Naive B cell (primary cell): ENCODE measurements around the gene STX8. TPM values are rescaled to one million over a fixed set of nuclear protein-coding genes. Genes with fewer than 3 reads are reported as not detected.

ENCODE experiments used
- ATAC-seq, 2 donors: fragments of 150-1000 bp; cut with Tn5 transposase; 2 replicates each; pipeline ENCODE4 v1.10.0; 2021; ENCODE audit warnings: low read depth in 2 of 2, mild to moderate bottlenecking in 2 of 2, moderate library complexity in 2 of 2
- DNase-seq: peaks from one replicate; pipeline ENCODE4 v3.0.0; 2022
- H3K27ac Mint-ChIP-seq, 6 donors: one replicate each; pipeline ENCODE4 v1.8.0; 2020 to 2022; ENCODE audit warnings: mild to moderate bottlenecking in 6 of 6, mixed read lengths in 6 of 6, moderate library complexity in 5 of 6, inconsistent platforms in 2 of 6
- H3K27me3 Mint-ChIP-seq, 3 donors: one replicate each; pipeline ENCODE4 v1.8.0; 2021 to 2022; ENCODE audit warnings: mixed read lengths in 3 of 3, mild to moderate bottlenecking in 1 of 3
- H3K36me3 Mint-ChIP-seq, 2 donors: one replicate each; pipeline ENCODE4 v1.8.0; 2020 to 2022; ENCODE audit warnings: mixed read lengths in 2 of 2, inconsistent platforms in 1 of 2, mild to moderate bottlenecking in 1 of 2
- H3K4me1 Mint-ChIP-seq, 3 donors: one replicate each; pipeline ENCODE4 v1.8.0; 2020 to 2022; ENCODE audit warnings: mixed read lengths in 3 of 3, inconsistent platforms in 1 of 3, mild to moderate bottlenecking in 1 of 3, moderate library complexity in 1 of 3
- H3K4me3 Mint-ChIP-seq, 8 donors: one replicate each; pipeline ENCODE4 v1.8.0; 2020 to 2022; ENCODE audit warnings: mild to moderate bottlenecking in 8 of 8, mixed read lengths in 8 of 8, moderate library complexity in 8 of 8, inconsistent platforms in 2 of 8
- H3K9me3 Mint-ChIP-seq, 7 donors: one replicate each; pipeline ENCODE4 v1.8.0; 2020 to 2022; ENCODE audit warnings: mixed read lengths in 7 of 7, mild to moderate bottlenecking in 5 of 7, inconsistent platforms in 2 of 7, moderate library complexity in 1 of 7
- polyA plus RNA-seq, 6 donors: library from polyadenylated mRNA; unstranded; fragments of 300-500 nt; fragmentation: Illumina TruSeq; gene quantifications; one replicate each; pipeline ENCODE4 v1.2.3, GENCODE V29; 2021; ENCODE audit warnings: low read depth in 6 of 6

STX8 gene
- polyA plus RNA-seq, 6 donors from 2014 or later, result 90.4 to 141 (median 107) TPM

- no peak for ATAC-seq
These were observed 341.9 kb downstream of the STX8 start for GRCh38 chr17:9233761-9234160.

GRCh38 chr17:9233271-9233599, 342.4 kb downstream of the STX8 start:
- no peak for DNase-seq
- H3K27me3 Mint-ChIP-seq, result peaks cover 11 to 26% (median 22%) of the 10 kb centered on the region in 3 donors
- no peak for ATAC-seq
- no peaks in the 10 kb centered on the region for H3K4me1 Mint-ChIP-seq
- no peaks in the 10 kb centered on the region for H3K9me3 Mint-ChIP-seq
- H3K27ac Mint-ChIP-seq, result no peak overlapping the region
- peak overlapping the region in 1 of 8 donors; percentile 44 for H3K4me3 Mint-ChIP-seq
- H3K36me3 Mint-ChIP-seq, result no peaks in the 10 kb centered on the region

More at GRCh38 chr17:9233761-9234160, 341.9 kb downstream of the STX8 start:
- Mint-ChIP-seq H3K4me3 (no peak overlapping the region), H3K9me3 (no peaks in the 10 kb centered on the region), H3K27me3 (peaks cover 11 to 26% (median 22%) of the 10 kb centered on the region in 3 donors), H3K4me1 (peaks cover 2 to 3% (median 2%) of the 10 kb centered on the region in 3 donors), H3K36me3 (no peaks in the 10 kb centered on the region), H3K27ac (peak overlapping the region in 2 of 6 donors; percentile 45 to 59)
- DNase-seq, result no peak

- Mint-ChIP-seq H3K4me1 (no peaks in the 10 kb centered on the region), H3K9me3 (no peaks in the 10 kb centered on the region), H3K27me3 (peaks cover 11 to 26% (median 22%) of the 10 kb centered on the region in 3 donors), H3K36me3 (no peaks in the 10 kb centered on the region), H3K27ac (no peak overlapping the region), H3K4me3 (peak overlapping the region in 2 of 8 donors; percentile 44)
- no peak for ATAC-seq
- DNase-seq, result no peak
These were observed 342.9 kb downstream of the STX8 start for GRCh38 chr17:9232591-9233270.

- DNase-seq, result no peak
- Mint-ChIP-seq H3K4me1 (no peaks in the 10 kb centered on the region), H3K9me3 (no peaks in the 10 kb centered on the region), H3K27me3 (peaks cover 11 to 26% (median 22%) of the 10 kb centered on the region in 3 donors), H3K27ac (no peak overlapping the region), H3K36me3 (no peaks in the 10 kb centered on the region), H3K4me3 (no peak overlapping the region)
- no peak for ATAC-seq
These were observed 343.5 kb downstream of the STX8 start for GRCh38 chr17:9232155-9232475.

GRCh38 chr17:9231449-9232154, 344.0 kb downstream of the STX8 start:
- Mint-ChIP-seq H3K4me3 (no peak overlapping the region), H3K27ac (no peak overlapping the region), H3K36me3 (no peaks in the 10 kb centered on the region), H3K9me3 (no peaks in the 10 kb centered on the region), H3K4me1 (no peaks in the 10 kb centered on the region), H3K27me3 (peaks cover 11 to 26% (median 22%) of the 10 kb centered on the region in 3 donors)
- DNase-seq (no peak), ATAC-seq (no peak)

- Mint-ChIP-seq H3K9me3 (no peaks in the 10 kb centered on the region), H3K4me3 (no peak overlapping the region), H3K27ac (no peak overlapping the region), H3K27me3 (peaks cover 6 to 26% (median 22%) of the 10 kb centered on the region in 3 donors), H3K4me1 (no peaks in the 10 kb centered on the region), H3K36me3 (no peaks in the 10 kb centered on the region)
- no peak for ATAC-seq
- DNase-seq, result no peak
These were observed 344.8 kb downstream of the STX8 start for GRCh38 chr17:9230861-9231260.

- H3K4me1 Mint-ChIP-seq, result no peaks in the 10 kb centered on the region
- peaks cover 5 to 22% (median 20%) of the 10 kb centered on the region in 3 donors for H3K27me3 Mint-ChIP-seq
- ATAC-seq, result no peak
- H3K36me3 Mint-ChIP-seq, result no peaks in the 10 kb centered on the region
- H3K27ac Mint-ChIP-seq, result no peak overlapping the region
- DNase-seq, result no peak
- no peak overlapping the region for H3K4me3 Mint-ChIP-seq
- H3K9me3 Mint-ChIP-seq, result no peaks in the 10 kb centered on the region
These were observed 345.3 kb downstream of the STX8 start for GRCh38 chr17:9230346-9230745.

- DNase-seq (no peak), ATAC-seq (no peak)
- Mint-ChIP-seq H3K27ac (peak overlapping the region in 1 of 6 donors; percentile 65), H3K36me3 (no peaks in the 10 kb centered on the region), H3K27me3 (peaks cover 5 to 16% (median 14%) of the 10 kb centered on the region in 3 donors), H3K4me1 (no peaks in the 10 kb centered on the region), H3K9me3 (no peaks in the 10 kb centered on the region), H3K4me3 (no peak overlapping the region)
These were observed 345.8 kb downstream of the STX8 start for GRCh38 chr17:9229826-9230201.

GRCh38 chr17:9229160-9229825, 346.3 kb downstream of the STX8 start:
- Mint-ChIP-seq H3K9me3 (no peaks in the 10 kb centered on the region), H3K4me3 (no peak overlapping the region), H3K27ac (no peak overlapping the region), H3K36me3 (no peaks in the 10 kb centered on the region), H3K27me3 (peaks cover 5 to 11% (median 11%) of the 10 kb centered on the region in 3 donors), H3K4me1 (no peaks in the 10 kb centered on the region)
- DNase-seq (no peak), ATAC-seq (no peak)

GRCh38 chr17:9228408-9229159, 347.0 kb downstream of the STX8 start:
- H3K4me1 Mint-ChIP-seq, result no peaks in the 10 kb centered on the region
- no peak overlapping the region for H3K27ac Mint-ChIP-seq
- H3K4me3 Mint-ChIP-seq, result no peak overlapping the region
- ATAC-seq (no peak), DNase-seq (no peak)
- H3K27me3 Mint-ChIP-seq, result peaks cover 4 to 5% (median 4%) of the 10 kb centered on the region in 3 donors
- H3K36me3 Mint-ChIP-seq, result no peaks in the 10 kb centered on the region
- H3K9me3 Mint-ChIP-seq, result no peaks in the 10 kb centered on the region

- Mint-ChIP-seq H3K4me3 (no peak overlapping the region), H3K9me3 (no peaks in the 10 kb centered on the region), H3K27ac (no peak overlapping the region), H3K27me3 (peaks cover 0 to 5% (median 0%) of the 10 kb centered on the region in 3 donors), H3K36me3 (no peaks in the 10 kb centered on the region), H3K4me1 (no peaks in the 10 kb centered on the region)
- ATAC-seq, result no peak
- DNase-seq, result no peak
These were observed 347.7 kb downstream of the STX8 start for GRCh38 chr17:9227819-9228407.

- DNase-seq (no peak), ATAC-seq (peak in 1 of 2 donors; percentile 74)
- Mint-ChIP-seq H3K36me3 (no peaks in the 10 kb centered on the region), H3K4me3 (no peak overlapping the region), H3K9me3 (no peaks in the 10 kb centered on the region), H3K27me3 (peaks cover 0 to 5% (median 0%) of the 10 kb centered on the region in 3 donors), H3K27ac (no peak overlapping the region), H3K4me1 (no peaks in the 10 kb centered on the region)
These were observed 348.9 kb downstream of the STX8 start for GRCh38 chr17:9226794-9227135.

- Mint-ChIP-seq H3K27ac (no peak overlapping the region), H3K36me3 (no peaks in the 10 kb centered on the region), H3K4me1 (no peaks in the 10 kb centered on the region), H3K27me3 (peaks cover 0 to 5% (median 0%) of the 10 kb centered on the region in 3 donors), H3K4me3 (no peak overlapping the region), H3K9me3 (no peaks in the 10 kb centered on the region)
- ATAC-seq (no peak), DNase-seq (no peak)
These were observed 349.4 kb downstream of the STX8 start for GRCh38 chr17:9226130-9226793.
